Left hindlimb (tissue), 1 donor: ENCODE measurements around the gene CDH23.

Experiments
- DNase-seq: peaks from one replicate; pipeline ENCODE4 v3.0.0-alpha.2; 2018

CDH23 gene

DNA sequence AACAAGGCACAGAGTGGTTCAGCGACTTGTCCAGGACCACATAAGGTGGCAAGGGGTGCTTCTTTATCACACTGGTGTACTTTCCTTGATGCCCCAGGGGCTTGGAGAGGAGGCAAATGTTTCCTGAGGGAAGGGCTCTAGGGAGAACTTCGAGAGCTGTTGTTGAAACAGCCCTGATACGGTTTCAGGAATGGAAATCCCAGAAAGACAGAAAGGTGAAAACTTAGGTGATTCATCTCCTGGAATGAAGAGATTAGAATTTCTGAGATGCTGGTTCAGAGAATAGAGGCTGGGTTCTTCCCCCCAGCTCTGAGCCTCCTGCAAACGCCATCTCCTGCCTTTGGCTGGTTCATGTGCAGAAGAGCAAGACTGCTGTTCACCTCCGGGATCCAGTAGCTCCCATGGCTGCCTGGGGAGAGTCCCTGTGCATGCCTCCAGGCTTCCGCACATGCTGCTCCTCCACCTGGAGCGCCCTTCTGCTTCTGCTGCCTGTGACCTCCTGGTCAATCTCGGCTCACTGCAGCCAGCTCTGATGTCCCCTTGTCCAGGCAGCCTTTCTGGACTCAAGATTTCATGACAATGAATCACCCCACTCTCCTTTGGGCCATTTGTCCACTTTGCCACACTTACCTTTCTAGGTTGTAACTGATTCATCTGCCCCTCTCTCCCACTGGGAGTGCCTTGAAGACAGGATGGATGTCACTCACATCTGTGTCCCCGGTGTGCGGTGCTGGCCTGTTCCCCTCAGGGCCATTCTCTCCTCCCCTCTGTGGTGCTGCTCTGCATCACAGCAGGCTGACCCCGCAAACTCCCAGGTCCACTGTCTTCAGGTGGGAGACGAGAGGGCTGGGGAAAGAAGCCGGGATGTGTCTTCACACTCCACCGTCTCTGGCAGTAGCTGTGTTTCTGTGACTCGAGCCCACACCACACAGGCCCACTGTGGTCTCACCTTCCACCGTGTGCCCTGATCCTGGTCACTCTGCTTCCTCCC, 3.6 kb upstream of the CDH23 start:
- no peak for DNase-seq

DNA sequence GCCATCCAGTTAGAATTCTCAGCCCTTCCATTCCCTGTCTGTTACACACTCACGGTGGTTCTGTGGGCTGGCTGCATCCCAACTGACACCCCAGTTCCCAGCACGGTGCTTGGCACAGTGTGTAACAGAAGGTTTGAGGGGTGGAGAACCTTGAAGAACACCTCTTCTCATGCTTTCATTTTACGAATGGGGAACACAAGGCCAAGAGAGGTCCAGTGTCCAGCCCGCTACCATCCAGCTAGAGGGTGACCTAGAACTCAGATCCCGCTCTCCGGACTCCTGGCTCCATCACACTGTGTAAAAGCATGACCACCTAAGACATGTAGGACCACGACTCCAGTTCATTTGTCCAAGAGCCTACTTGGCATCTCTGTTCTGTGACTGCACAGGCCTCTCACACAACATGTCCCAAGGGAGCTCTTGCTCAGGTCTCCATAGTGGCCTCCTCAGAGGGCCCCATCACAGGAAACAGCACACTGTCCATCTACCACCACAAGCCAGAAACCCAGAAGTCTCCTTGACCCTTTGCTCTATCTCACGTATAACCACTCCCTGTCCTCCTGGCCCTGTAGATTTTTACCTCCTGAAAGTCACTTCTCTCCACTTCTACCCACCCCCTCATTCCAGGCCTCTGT, 2.8 kb upstream of the CDH23 start:
- no peak for DNase-seq

DNA sequence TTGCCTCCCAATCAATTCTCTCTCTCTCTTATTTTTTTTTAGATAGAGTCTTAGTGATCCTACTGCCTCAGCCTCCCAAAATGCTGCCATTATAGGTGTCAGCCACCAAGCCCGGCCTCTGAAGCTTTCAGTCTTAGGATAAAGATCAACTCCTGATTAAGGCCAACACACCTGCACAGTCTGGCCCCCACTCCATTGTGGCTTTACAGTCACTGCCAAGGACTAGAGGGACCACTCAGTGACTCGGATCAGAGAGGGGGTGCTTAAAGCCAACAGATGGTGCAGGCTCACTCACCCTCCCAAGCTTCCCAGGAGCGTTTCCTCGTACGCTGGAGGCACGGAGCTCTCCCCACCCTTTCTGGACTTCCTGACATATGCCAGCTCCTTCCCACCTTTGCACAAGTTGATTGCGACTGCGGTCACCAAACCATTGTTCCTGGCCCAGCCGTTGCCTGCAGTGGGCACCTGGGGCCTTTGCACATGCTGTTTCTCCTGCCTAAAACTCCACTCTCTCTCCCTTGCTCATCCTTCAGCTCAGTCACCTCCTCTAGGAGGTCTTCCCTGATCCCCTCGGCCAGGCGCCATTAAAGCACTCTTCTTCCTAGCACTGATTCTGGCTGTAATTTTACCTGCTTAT, 1.7 kb upstream of the CDH23 start:
- DNase-seq = no peak

DNA sequence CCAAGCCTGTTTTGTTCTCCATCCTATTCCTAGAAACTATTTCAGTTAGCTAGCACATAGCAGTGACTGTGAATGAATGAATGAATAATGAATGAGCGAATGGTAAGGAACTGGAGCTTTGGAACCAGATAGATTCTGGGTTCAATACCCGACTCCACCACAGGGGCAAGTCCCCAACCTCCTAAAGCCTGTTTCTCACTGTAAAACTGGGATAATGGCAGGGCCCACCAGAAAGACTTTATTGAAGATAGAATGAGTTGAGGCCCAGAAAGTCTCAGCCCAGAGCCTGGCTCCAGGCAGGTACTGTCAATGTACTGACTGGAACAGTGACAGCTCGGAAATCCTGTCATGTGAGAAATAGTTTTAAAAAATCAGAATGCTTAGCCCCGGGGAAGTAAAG, 1.1 kb upstream of the CDH23 start:
- DNase-seq = no peak

DNA sequence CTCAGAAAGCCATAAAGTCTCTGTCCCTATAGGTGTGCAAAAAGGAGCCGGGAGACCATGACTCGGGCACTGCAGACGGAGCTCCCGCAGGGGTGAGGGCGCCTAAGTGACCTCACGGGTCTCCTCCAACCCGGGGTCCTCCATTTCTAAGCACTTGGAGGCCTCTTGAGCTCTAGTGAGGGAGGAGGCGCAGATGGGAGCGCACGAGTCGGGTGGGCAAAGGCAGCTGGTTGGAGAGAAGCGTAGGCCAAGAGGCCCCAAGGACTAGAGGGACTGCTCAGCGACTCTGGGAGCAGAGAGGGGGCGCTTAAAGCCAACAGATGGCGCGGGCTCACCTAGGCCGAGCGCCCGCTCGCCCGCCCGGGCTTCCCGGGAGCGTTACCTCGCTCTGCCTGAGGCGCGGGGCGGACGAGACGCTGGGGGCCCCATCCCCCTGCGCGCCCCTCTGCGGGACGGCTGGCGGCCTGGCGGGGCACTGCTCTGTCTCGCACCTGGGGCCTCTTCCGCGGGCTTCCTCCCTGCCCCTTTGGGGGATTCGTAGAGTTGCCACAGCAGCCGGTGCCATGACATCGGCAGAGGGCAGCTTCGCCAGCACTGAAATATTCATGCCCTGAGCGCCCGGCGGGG, 523 bp upstream of the CDH23 start:
- peak; percentile 74 for DNase-seq

DNA sequence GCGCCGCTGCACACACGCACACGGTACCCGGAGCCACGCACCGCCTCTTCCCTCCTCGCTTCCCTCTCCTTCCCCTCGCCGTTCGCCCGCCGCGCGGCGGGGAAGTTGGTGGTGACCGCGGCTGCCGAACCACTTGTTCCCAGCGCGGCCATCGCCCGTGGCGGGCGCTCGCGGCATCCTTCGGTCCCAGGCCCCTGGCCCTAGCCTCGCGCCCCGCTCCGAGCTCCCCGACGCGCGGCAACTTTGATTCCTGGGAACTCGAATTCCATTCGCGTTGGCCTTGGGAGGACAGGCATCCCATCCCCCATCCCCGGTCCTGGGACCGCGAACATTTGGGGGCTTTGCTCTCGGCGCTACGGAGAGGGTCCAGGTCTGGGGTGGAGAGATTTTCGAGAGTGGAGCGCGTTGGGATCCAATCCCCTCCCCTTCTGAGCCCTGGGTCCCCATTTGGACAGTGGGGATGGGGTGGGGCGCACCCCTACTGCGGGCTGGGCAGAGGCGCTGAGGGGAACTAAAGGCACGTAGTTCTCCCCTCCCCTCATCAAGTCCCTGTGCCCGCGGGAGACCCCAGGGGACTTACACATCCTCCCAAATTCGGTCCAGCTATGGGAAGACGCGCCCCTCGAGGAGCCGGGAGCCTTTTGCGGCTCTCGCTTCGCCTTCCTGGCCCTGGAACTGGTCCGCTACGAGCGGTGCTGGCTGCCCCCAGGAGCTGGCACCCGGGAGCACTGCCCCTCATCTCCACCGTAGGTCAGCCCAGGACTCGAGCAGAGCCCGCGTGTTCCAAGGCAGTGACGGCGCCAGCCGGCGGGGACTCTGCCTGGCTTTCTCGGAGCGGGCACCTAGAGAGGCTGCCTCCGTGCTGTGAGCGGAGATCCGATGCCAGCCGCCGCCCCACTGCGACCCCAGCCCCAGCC, 834 bp downstream of the CDH23 start:
- no peak for DNase-seq

DNA sequence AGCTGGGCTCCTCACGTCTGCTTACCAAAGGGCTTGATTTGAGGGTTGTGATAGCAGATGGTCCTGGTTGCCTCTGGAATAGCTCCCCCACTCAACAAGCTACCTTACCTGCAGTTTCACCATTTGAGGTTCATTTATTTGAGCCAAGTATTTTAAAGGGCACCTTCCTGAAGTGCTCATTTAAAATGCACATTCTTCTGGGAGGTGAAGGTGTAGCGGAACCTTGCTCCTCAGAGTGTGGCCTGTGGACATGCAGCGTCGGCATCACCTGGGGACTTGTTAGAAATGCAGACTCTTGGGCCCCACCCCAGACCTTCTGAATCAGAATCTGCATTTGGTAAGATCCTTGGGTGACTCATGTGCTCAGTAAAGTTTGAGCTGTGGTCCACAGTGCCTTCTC, 2.3 kb downstream of the CDH23 start:
- DNase-seq = no peak

DNA sequence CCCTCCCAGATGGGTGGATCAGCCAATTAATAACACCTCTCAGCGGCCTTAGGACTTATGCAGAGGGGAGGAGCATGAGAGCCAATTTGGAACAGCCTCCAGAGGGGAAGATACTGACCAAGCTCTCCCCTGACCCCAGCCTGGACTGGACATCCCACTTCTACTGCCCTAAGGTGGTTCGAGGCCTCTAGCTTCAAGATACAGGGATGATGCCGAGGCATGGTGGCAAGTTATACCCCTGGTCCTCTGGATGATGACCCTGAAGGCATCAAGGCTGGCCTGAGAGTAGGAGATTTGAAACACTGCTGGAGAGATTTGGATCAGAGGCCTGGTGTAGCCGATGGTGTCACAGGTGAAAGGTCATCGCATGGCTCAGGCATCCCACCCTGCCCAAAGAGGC, 3.2 kb downstream of the CDH23 start:
- DNase-seq = no peak

DNA sequence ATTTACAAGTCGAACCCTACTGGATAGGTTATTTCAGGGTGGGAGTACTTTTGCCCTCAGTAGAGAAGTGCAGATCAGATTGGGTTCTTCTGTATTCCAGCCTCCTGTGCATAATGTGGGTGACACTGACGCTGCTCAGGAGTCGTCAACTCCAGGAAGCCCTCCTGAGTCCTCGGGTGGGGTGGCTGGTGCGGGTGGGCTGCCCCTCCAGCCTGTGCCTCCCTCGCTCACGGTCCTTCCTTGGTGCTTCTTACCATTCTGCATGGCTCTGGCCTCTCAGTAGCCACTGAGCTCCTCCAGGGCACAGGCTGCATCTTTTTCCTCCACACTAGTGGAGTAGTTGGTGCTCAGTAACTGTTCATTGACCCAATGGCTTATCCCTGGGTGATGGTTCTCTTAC, 4.3 kb downstream of the CDH23 start:
- DNase-seq = no peak

DNA sequence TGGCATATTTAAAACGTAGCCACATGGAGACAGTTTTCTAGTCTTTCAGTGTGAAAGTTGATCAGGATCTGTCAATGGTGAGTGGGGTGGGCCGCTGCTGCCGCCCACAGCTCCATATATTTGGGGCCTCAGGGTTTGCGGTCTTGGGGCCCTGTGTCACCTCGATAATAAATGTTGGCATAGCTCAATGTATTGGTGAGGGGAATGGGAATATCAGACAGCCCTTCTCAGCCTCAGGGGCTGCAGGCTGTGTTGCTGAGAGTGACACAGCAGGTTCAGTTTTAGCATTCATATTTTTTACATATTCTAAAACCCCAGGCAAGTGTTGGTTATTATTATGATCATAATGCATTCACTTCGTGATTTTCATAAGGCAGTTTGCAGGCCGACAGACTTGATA, 5.3 kb downstream of the CDH23 start:
- DNase-seq = no peak

DNA sequence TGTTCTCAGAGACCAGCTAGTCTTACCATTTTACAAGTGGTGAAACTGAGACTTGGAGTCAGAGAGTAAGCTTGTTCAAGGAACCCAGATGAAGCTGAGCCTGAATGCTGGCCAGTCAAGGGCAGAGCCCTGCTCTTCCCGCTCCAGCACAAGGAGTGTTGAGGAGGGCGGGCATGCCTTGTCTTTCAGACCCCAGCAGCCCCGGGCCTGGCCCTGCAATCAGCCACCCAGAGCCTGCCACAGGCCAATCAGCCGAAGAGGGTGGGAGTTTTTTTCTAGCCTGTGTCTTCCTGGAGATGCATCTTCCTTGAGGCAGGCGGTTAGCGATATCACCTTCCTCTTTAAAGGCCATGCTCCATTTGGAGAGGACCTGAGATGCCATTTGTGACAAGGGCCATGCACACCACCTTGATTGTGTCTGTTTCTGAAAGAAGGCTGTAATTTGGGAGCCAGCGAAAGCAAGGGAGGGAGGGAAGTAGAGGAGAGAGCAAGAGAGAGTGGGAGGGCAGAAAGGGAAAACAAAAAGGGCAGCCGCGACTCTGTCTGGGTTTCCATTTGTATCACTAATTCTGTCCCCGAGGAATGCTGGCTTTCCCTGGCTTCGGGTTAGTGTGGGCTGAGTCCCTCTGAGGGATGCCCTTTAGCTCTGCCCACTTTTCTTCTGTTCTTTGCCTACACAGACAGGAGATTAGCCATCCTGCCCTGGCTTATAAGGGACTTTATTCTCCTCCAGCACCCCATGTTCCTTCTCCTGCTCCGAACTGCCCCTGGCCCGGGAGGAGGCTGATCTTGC, 8.0 kb downstream of the CDH23 start:
- DNase-seq = no peak

DNA sequence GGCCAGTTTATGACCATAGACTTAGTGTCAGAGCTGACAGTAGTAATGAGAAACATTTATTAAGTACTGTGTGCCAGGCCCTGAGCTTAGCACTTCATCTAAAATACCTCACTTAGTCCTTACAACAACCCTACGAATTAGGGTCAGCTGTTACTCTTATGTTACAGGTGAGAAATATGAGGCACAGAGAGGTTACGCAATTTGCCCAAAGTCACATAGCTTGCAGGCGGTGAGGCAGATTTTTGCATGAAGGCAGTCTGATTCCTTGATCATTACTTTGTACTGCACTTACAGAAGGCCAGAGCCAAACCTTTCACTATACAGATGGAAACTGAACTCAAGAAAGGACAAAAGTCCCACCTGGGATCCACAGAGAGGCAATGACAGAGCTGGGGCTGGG, 10.2 kb downstream of the CDH23 start:
- DNase-seq = no peak

DNA sequence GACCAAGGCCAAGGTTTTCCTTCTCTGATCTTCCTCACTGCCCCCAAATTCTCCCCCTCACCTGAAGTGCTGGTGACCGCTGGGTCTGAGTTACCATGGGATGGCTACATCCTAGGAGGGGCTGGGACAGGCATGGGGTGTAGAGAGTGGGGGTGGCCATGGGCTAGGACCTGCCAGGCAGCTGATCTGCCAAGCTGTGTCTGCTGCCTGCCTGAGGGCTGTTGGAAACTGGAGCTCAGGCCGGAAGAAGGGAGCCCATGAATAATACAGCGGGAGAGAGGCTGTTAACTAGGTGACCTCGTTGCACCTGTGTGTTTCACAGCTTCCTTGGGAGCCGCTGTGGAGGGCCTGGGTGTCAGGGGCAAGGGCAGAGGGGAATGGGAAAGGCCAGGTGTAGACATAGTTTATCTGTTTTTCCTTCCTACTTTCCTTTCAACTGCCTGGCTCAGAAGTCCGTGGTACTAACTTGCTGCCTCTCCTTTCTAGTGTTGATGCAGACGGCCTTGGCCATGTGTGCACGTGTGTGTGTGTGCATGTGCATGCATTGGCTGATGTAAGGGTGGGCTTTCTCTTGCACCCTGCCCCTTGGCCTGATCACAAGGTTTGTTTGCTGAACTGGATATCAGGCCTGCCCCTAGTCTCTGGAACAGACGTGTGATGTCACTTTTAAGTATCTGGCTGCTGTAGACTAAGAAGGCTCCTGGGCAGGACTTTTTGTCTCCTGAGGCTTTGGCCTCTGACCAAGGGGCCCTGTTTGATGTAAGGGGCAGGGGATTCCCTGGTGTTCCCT, 11.9 kb downstream of the CDH23 start:
- DNase-seq = no peak

DNA sequence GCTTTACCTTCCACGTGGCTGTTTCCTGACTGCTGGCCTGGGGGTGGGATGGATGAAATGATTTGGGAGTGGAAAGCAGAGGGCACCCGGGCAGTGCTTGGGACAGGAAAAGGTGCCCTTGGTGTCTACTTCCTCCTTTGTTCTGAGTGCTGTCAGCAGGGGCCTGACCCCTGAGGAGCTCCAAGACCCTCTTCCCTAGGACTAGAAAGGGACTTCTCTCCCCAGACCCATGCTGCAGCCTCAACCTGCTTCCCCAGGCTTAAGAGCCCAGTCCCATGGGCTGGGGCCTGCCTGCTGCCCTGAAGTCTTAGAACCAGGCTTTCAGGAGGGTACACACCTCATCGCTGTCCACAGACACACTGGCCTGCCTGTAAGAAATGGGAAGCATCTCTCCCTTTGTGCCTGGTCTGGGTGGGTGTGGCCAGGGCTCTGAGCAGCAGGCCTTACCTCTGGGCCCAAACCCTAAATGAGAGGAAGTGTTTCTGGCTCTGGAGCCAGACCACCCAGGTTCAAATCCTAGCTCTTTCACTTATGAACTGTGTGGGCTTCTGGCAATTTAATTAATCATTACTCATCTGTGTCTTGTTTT, 12.9 kb downstream of the CDH23 start:
- no peak for DNase-seq

DNA sequence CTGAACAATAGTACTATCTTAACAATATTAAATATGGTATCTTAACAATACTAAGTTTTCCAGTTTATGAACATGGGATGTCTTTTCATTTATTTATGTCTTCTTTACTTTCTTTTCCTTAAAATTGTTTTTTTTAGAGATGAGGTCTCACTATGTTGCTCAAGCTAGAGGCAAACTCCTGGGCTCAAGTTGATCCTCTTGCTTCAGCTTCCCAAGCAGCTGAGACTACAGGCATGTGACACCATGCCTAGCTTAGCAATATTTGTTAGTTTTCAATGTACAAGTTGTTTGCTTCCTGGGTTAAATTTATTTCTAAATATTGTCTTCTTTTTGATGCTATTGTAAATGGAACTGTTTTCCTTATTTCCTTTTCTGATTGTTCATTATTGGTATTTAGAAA, 16.9 kb downstream of the CDH23 start:
- DNase-seq = no peak

DNA sequence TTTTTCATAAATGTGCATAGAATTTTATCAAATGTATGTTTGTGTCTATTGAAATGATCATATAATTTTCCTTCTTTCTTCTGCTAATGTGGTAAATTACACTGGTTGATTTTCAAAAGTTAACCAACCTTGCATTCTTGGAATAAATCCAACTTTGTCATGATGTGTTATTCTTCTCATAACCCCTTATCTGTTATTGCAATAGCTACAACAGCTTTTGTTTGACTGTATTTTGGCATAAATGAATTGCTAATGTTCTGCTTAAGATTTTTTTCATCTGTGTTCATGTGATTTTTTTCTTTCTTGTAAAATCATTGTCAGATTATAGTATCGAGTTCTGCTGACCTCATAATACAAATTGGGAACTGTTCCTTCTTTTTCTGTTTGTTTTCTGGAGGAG, 17.6 kb downstream of the CDH23 start:
- DNase-seq = no peak

DNA sequence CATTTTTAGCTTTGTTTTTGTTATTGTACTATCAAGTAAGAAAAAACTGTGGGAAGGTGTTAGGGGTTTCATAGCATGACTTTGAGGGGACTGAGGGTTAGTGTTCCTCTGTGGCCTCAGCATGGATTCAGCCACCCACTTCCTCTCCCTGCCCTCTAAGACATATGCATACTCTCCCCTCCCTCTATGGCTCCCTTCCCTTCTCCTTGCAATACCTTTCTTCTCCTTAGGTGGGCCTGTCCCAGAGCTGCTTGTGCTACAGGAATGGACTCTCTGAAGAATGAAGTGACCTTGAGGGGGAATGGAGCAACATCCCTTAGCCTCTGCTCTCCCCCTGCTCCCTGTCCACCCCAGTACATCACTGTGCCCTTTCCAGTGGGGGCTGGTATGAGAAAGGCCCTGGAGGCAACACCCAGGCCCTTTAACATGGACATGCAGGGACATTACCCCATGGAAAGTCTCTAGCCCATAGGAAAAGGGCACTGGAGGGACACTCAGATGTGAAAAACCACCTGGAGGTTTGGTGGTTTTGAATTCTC, 22.4 kb downstream of the CDH23 start:
- DNase-seq = no peak

DNA sequence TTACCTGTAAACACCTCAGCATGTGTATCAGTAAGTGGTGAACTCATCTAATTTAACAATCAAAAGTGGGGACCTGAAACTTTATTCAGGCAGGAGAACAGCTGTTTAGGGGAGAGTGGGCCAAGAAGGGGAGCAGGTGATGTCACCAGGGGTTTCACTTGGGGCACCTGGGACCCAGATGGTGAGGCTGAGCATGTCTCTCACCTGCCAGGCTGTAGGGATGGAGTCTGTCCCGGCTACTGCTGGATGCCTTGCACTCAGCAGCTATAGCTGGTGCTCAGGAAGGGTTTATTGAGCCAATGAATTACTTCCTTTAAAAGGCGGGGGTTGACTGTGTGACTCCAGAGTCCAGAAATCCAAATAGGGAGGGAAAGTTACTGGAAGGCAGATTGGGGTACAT, 23.0 kb downstream of the CDH23 start:
- DNase-seq = no peak

DNA sequence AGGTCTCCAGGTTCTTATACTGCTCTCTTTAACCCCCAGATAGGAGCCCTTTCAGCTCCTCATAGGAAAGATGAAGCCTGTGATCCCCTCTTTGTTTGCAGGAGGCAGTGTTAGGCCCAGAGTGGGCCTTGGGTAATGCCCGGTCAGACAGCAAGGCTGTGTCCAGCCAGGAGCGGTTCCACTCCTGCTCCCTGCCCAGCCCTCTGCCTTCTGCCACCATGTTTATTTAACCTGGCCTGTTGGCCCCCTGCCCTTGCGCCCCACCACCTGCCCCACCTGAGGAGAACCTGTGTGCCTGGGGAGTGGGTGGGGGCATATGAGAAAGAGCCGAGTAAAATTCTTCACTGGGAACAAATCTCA, 24.3 kb downstream of the CDH23 start:
- DNase-seq = no peak

DNA sequence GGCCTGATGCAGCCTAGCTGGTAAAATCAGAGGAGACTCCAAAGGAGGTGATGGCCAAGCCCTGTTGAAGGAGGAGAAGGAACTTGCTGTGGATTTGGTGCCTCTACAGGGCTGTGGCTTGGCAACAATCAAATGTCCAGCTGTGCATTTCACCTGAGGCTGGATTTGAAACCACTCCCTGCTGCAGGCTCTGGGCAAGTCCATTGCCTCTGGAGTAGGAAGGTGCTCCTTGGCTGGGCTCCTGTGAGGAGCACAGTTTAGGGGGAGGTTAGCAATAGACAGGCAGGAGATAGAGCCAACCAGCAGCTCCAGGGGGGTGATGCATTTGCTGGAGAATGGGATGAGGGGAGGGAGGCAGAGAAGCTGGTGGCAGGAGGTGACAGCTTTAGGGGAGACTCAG, 26.5 kb downstream of the CDH23 start:
- no peak for DNase-seq
